Astrocyte (in vitro differentiated cells and primary cell): ENCODE data around the gene RTKN2. TPM values are rescaled to one million over a fixed set of nuclear protein-coding genes. Genes with fewer than 3 reads are reported as not detected.

ENCODE experiments used
- DNase-seq: peaks from one replicate; pipeline ENCODE4 v3.0.0-alpha.2; 2010; ENCODE audit warnings: low read depth
- FAIRE-seq: peaks from 2 replicates; lab custom pipeline; 2011; peaks lifted over from hg19 to GRCh38; lab: Jason Lieb, UNC
- H2AFZ ChIP-seq: 2 replicates; pipeline ENCODE4 v1.6.0; 2012; ENCODE audit warnings: low read depth, low read length, inconsistent platforms
- H3K27ac ChIP-seq: 2 replicates; pipeline ENCODE4 v1.5.1; 2011; ENCODE audit warnings: low read depth, low read length, inconsistent platforms
- H3K27me3 ChIP-seq: 2 replicates; pipeline ENCODE4 v1.6.0; 2011; ENCODE audit warnings: low read length, inconsistent platforms; ENCODE audit not compliant: insufficient read depth
- H3K36me3 ChIP-seq: 2 replicates; pipeline ENCODE4 v1.5.1; 2011; ENCODE audit warnings: low read length, inconsistent platforms; ENCODE audit not compliant: insufficient read depth
- H3K4me1 ChIP-seq: 2 replicates; pipeline ENCODE4 v1.5.1; 2011; ENCODE audit warnings: low read length, inconsistent platforms; ENCODE audit not compliant: insufficient read depth
- H3K4me2 ChIP-seq: 2 replicates; pipeline ENCODE4 v1.6.0; 2012; ENCODE audit warnings: low read length, inconsistent platforms
- H3K4me3 ChIP-seq: 2 replicates; pipeline ENCODE4 v1.5.1; 2011; ENCODE audit warnings: low read depth, mild to moderate bottlenecking, low read length, inconsistent platforms; ENCODE audit not compliant: insufficient read depth
- H3K79me2 ChIP-seq: 2 replicates; pipeline ENCODE4 v1.6.0; 2012; ENCODE audit warnings: mild to moderate bottlenecking, low read length, inconsistent platforms; ENCODE audit not compliant: insufficient read depth
- H3K9ac ChIP-seq: 2 replicates; pipeline ENCODE4 v1.6.0; 2012; ENCODE audit warnings: mild to moderate bottlenecking, low read length, inconsistent platforms
- H3K9me3 ChIP-seq: 2 replicates; pipeline ENCODE4 v1.5.1; 2012; ENCODE audit warnings: low read depth, mild to moderate bottlenecking, low read length, inconsistent platforms; ENCODE audit not compliant: insufficient read depth
- H4K20me1 ChIP-seq: 2 replicates; pipeline ENCODE4 v1.6.0; 2012; ENCODE audit warnings: low read length, inconsistent platforms; ENCODE audit not compliant: insufficient read depth
- H3K27ac Mint-ChIP-seq: one replicate; pipeline ENCODE4 v1.8.0; 2021; ENCODE audit warnings: mild to moderate bottlenecking, mixed read lengths; ENCODE audit not compliant: unreplicated experiment
- H3K27me3 Mint-ChIP-seq: one replicate; pipeline ENCODE4 v1.8.0; 2021; ENCODE audit warnings: low read depth, mixed read lengths; ENCODE audit not compliant: unreplicated experiment
- H3K36me3 Mint-ChIP-seq: one replicate; pipeline ENCODE4 v1.8.0; 2021; ENCODE audit warnings: low read depth, mixed read lengths; ENCODE audit not compliant: unreplicated experiment
- H3K4me1 Mint-ChIP-seq: one replicate; pipeline ENCODE4 v1.8.0; 2021; ENCODE audit warnings: low read depth, mixed read lengths; ENCODE audit not compliant: unreplicated experiment
- H3K4me3 Mint-ChIP-seq: one replicate; pipeline ENCODE4 v1.8.0; 2021; ENCODE audit warnings: mild to moderate bottlenecking, moderate library complexity, mixed read lengths; ENCODE audit not compliant: unreplicated experiment
- H3K9me3 Mint-ChIP-seq: one replicate; pipeline ENCODE4 v1.8.0; 2021; ENCODE audit warnings: mild to moderate bottlenecking, mixed read lengths; ENCODE audit not compliant: unreplicated experiment
- EZH2 ChIP-seq: IDR thresholded peaks from 2 replicates; pipeline ENCODE4 v1.6.1; 2012; ENCODE audit warnings: mild to moderate bottlenecking, low read length, inconsistent platforms; ENCODE audit not compliant: insufficient read depth
- total RNA-seq: library from RNA; stranded (reverse); gene quantifications from 2 replicates; pipeline ENCODE4 v1.2.1, GENCODE V29; 2021
- TF ChIP-seq, protein P1 (sequence below): IDR thresholded peaks from 2 replicates; pipeline ENCODE4 v1.5.1; 2011; ENCODE audit warnings: low read depth, mild to moderate bottlenecking, inconsistent platforms, low read length, moderate library complexity; ENCODE audit not compliant: insufficient read depth

RTKN2 gene
- total RNA-seq, 1 donor from 2014 or later: 8.4 TPM

DNA sequence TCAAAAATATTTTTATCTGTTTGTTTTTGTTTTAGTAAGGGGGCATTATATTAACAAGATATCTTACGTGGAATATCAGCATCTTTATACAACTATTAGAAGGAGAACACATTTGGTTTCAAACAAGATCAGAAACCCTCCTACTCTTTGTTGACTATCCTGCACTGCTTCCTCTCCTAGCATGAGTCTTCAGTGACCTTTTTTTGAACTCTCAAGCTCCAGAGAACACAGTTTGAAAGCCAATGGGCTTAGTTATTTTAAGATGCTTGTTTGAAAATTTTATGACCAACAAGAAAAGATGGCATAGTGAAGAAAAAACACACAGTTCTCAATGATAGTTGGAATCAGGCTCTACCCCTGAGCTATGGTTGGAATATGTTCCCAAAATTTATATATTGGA lies 37.2 kb upstream of the RTKN2 start:
- no peaks in the 10 kb centered on the region for H3K27me3 Mint-ChIP-seq
- Histone ChIP-seq H2AFZ (no peak overlapping the region), H3K9ac (no peak overlapping the region), H3K4me1 (no peaks in the 10 kb centered on the region), H3K27me3 (no peaks in the 10 kb centered on the region), H4K20me1 (no peaks in the 10 kb centered on the region), H3K79me2 (no peaks in the 10 kb centered on the region), H3K9me3 (no peaks in the 10 kb centered on the region), H3K27ac (no peak overlapping the region), H3K4me2 (no peak overlapping the region), H3K36me3 (no peaks in the 10 kb centered on the region), H3K4me3 (no peak overlapping the region)
- DNase-seq (peak; percentile 17), FAIRE-seq (no peak)
- peaks cover 2% of the 10 kb centered on the region for H3K36me3 Mint-ChIP-seq
- H3K4me1 Mint-ChIP-seq: no peaks in the 10 kb centered on the region
- no peak overlapping the region for H3K27ac Mint-ChIP-seq
- H3K9me3 Mint-ChIP-seq: no peaks in the 10 kb centered on the region
- TF ChIP-seq EZH2: no peak
- TF ChIP-seq, protein P1, sequence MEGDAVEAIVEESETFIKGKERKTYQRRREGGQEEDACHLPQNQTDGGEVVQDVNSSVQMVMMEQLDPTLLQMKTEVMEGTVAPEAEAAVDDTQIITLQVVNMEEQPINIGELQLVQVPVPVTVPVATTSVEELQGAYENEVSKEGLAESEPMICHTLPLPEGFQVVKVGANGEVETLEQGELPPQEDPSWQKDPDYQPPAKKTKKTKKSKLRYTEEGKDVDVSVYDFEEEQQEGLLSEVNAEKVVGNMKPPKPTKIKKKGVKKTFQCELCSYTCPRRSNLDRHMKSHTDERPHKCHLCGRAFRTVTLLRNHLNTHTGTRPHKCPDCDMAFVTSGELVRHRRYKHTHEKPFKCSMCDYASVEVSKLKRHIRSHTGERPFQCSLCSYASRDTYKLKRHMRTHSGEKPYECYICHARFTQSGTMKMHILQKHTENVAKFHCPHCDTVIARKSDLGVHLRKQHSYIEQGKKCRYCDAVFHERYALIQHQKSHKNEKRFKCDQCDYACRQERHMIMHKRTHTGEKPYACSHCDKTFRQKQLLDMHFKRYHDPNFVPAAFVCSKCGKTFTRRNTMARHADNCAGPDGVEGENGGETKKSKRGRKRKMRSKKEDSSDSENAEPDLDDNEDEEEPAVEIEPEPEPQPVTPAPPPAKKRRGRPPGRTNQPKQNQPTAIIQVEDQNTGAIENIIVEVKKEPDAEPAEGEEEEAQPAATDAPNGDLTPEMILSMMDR: no peak
- H3K4me3 Mint-ChIP-seq: no peak overlapping the region

DNA sequence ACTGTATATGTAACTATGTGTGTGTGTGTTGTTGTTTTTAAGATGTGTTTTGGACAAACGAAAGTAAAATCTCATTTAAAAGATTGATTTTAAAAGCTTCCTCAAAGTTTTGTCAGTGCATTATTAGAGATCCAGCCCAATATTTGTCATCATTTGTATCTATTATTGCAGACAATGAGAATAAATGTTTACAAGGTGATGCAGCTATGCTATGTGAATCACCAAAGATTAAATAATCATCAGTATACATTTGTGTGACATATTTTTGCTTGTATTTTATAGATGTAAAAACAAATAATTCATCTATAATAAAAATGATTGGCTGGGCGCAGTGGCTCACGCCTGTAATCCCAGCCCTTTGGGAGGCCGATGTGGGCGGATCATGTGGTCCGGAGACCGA lies 35.3 kb upstream of the RTKN2 start:
- H2AFZ ChIP-seq: no peak overlapping the region
- H3K36me3 ChIP-seq: no peaks in the 10 kb centered on the region
- H3K4me2 ChIP-seq: no peak overlapping the region
- no peak overlapping the region for H3K27ac ChIP-seq
- DNase-seq: no peak
- no peak overlapping the region for H3K4me3 ChIP-seq
- no peaks in the 10 kb centered on the region for H3K79me2 ChIP-seq
- TF ChIP-seq, protein P1: no peak
- Mint-ChIP-seq H3K27ac (no peak overlapping the region), H3K4me3 (no peak overlapping the region), H3K36me3 (no peaks in the 10 kb centered on the region), H3K27me3 (no peaks in the 10 kb centered on the region), H3K9me3 (no peaks in the 10 kb centered on the region), H3K4me1 (no peaks in the 10 kb centered on the region)
- no peak for FAIRE-seq
- no peak overlapping the region for H3K9ac ChIP-seq
- no peaks in the 10 kb centered on the region for H4K20me1 ChIP-seq
- H3K27me3 ChIP-seq: no peaks in the 10 kb centered on the region
- no peaks in the 10 kb centered on the region for H3K9me3 ChIP-seq
- H3K4me1 ChIP-seq: no peaks in the 10 kb centered on the region

DNA sequence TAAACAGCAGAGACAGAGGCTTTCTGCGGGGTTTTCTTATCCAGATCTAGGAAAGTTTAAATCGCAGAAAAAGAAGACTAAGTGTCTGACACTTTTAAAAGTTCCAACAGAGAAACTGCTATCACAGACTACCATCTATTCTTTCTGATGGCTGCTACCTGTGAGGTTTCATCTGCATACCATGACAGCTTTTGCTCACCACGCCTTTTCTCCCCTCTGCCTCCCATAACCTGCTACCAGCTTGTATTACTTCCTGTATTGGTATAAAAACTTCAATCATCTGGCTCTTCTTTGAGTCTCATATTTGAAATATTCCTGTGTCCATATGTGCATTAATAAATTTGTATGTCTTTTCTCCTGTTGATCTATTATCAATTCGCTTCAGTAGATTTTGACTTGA lies 34.1 kb upstream of the RTKN2 start:
- H3K4me1 ChIP-seq: no peaks in the 10 kb centered on the region
- TF ChIP-seq, protein P1: no peak
- no peak for TF ChIP-seq EZH2
- Mint-ChIP-seq H3K9me3 (no peaks in the 10 kb centered on the region), H3K27ac (no peak overlapping the region), H3K4me3 (no peak overlapping the region), H3K36me3 (no peaks in the 10 kb centered on the region), H3K4me1 (no peaks in the 10 kb centered on the region), H3K27me3 (no peaks in the 10 kb centered on the region)
- H4K20me1 ChIP-seq: no peaks in the 10 kb centered on the region
- H2AFZ ChIP-seq: no peak overlapping the region
- no peaks in the 10 kb centered on the region for H3K27me3 ChIP-seq
- no peak for DNase-seq
- H3K36me3 ChIP-seq: no peaks in the 10 kb centered on the region
- H3K79me2 ChIP-seq: no peaks in the 10 kb centered on the region
- no peak overlapping the region for H3K4me2 ChIP-seq
- H3K27ac ChIP-seq: no peak overlapping the region
- no peak for FAIRE-seq
- H3K9ac ChIP-seq: no peak overlapping the region
- no peak overlapping the region for H3K4me3 ChIP-seq
- H3K9me3 ChIP-seq: no peaks in the 10 kb centered on the region
